ENCODE data around the gene MIS18BP1. TPM values are rescaled to one million over a fixed set of nuclear protein-coding genes. Genes with fewer than 3 reads are reported as not detected.

MIS18BP1 gene
- total RNA-seq, 1 experiment from 2014 or later = 13.3 TPM

Other genes with a start within 250 kb of the MIS18BP1 start
- 10.1 and 16.6 TPM in 2 replicates for gene PRPF39, start 169.1 kb downstream of the MIS18BP1 start, total RNA-seq (2014; rRNA removed; shearing (Covaris generic))
- gene FKBP3, start 118.7 kb downstream of the MIS18BP1 start, total RNA-seq (2014; rRNA removed; shearing (Covaris generic)) = 48.3 and 64.0 TPM in 2 replicates
- 4.7 and 5.7 TPM in 2 replicates for gene FANCM, start 117.3 kb downstream of the MIS18BP1 start, total RNA-seq (2014; rRNA removed; shearing (Covaris generic))

Data from M059J (cell line).